K562 (cell line): Measurements from ENCODE around the gene KCNQ2.

Source experiments
- CREB1 ChIP-seq, 2 experiments: sonication (generic) in 1 of 2; formaldehyde crosslinking in 1 of 2; IDR thresholded peaks; 2 replicates each; pipeline versions ENCODE4 v1.6.1 to v1.8.0; 2012 to 2022; ENCODE audit warnings: inconsistent platforms in 1 of 2, mild to moderate bottlenecking in 1 of 2, missing genetic modification reagents in 1 of 2, moderate library complexity in 1 of 2
- SMARCC2 ChIP-seq: fragments of 450-650 bp; IDR thresholded peaks from 2 replicates; pipeline ENCODE4 v1.6.1; 2017; ENCODE audit warnings: antibody characterized with exemption, moderate library complexity, mild to moderate bottlenecking, low read depth

GRCh38 chr20:63483834-63484233 is 11.4 kb upstream of the KCNQ2 start:
- no peak for TF ChIP-seq CREB1 (IDR thresholded peaks at IDR 0.05)
- no peak for TF ChIP-seq CREB1 (CRISPR knock-in tag; IDR thresholded peaks at IDR 0.05)
- no peak for TF ChIP-seq SMARCC2
